Measurements from ENCODE around the gene LRCOL1. TPM values are rescaled to one million over a fixed set of nuclear protein-coding genes. Genes with fewer than 3 reads are reported as not detected.

Gene LRCOL1
- total RNA-seq, 2 donors from 2014 or later = 0.47 TPM; not detected in 1

DNA sequence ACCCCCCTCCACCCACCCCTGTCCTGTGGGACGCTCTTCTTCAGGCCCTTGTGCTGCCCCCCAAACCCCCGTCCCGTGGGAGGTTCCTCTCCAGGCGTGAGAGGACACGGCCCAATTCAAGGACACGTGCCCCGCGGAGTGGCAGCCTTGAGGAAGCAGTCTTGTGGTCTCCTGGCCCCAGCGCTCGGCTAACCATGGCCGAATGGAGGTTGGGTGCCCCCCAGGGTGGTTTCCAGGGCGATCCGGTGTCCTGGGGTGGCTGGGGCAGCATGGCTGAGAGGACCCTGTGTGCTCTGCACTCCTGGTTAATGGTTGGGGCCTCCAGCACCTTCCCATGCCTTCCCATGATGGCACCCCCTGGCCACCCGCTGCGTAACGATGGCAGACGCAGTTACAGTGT, 53.6 kb downstream of the LRCOL1 start:
- Histone ChIP-seq H3K4me3 (no peak overlapping the region), H3K9ac (ENCODE audit: low read depth in 2 of 2, low read length in 2 of 2) (no peak overlapping the region), H3K27ac (no peak overlapping the region), H3K9me3 (no peaks in the 10 kb centered on the region), H3K27me3 (no peaks in the 10 kb centered on the region), H3K36me3 (no peaks in the 10 kb centered on the region), H3K4me1 (peaks cover 6% of the 10 kb centered on the region)
- DNase-seq = no peak
- intact Hi-C loops (cut with DNase I) = no loop called here
- no peak for TF ChIP-seq CTCF (IDR thresholded peaks at IDR 0.05)

- no peak for DNase-seq
- intact Hi-C loops (cut with DNase I) = no loop called here
- H3K4me3 ChIP-seq = no peak overlapping the region
- H3K9ac ChIP-seq (ENCODE audit: low read depth in 2 of 2, low read length in 2 of 2) = no peak overlapping the region
- no peak for TF ChIP-seq CTCF (IDR thresholded peaks at IDR 0.05)
- H3K36me3 ChIP-seq = no peaks in the 10 kb centered on the region
- H3K9me3 ChIP-seq = no peaks in the 10 kb centered on the region
- no peak overlapping the region for H3K27ac ChIP-seq
- no peaks in the 10 kb centered on the region for H3K27me3 ChIP-seq
- peaks cover 3% of the 10 kb centered on the region for H3K4me1 ChIP-seq
Observed at GRCh38 chr12:132556216-132556615, 54.2 kb downstream of the LRCOL1 start.

DNA sequence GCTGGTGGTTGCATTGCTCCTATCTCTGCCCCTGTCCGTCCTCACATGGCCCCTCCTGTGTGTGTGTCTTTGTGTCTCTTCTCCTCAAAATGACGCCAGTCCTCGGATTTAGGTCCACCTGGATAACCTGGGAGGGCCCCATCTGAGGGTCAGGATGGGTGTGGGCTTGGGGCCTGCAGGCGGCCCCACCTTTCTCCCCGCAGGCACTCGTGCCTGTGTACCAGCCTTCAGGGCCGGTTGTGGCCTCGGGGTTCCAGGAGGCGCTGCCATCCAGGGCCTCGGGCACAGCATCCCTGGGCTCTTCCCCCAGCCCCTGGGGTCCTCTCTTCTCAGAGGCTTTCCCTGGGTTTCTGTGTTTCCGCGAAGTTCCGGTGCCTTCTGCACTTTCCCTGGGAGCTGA, 54.7 kb downstream of the LRCOL1 start:
- H3K27me3 ChIP-seq = no peaks in the 10 kb centered on the region
- TF ChIP-seq CTCF (IDR thresholded peaks at IDR 0.05) = no peak
- intact Hi-C loops (cut with DNase I) = no loop called here
- no peaks in the 10 kb centered on the region for H3K36me3 ChIP-seq
- H3K9me3 ChIP-seq = no peaks in the 10 kb centered on the region
- DNase-seq = no peak
- no peak overlapping the region for H3K4me3 ChIP-seq
- no peak overlapping the region for H3K9ac ChIP-seq (ENCODE audit: low read depth in 2 of 2, low read length in 2 of 2)
- H3K4me1 ChIP-seq = peaks cover 2% of the 10 kb centered on the region
- H3K27ac ChIP-seq = no peak overlapping the region

GRCh38 chr12:132554845-132555630, 55.3 kb downstream of the LRCOL1 start:
- Histone ChIP-seq H3K27ac (no peak overlapping the region), H3K9me3 (no peaks in the 10 kb centered on the region), H3K9ac (ENCODE audit: low read depth in 2 of 2, low read length in 2 of 2) (no peak overlapping the region), H3K4me1 (no peaks in the 10 kb centered on the region), H3K36me3 (no peaks in the 10 kb centered on the region), H3K27me3 (no peaks in the 10 kb centered on the region), H3K4me3 (no peak overlapping the region)
- DNase-seq = no peak
- intact Hi-C loops (cut with DNase I) = no loop called here
- TF ChIP-seq CTCF (IDR thresholded peaks at IDR 0.05) = no peak

Small RNAs within 50 kb of the gene (microRNA-seq; reads per million reads assigned to microRNA genes)
- not detected for gene MIR6763

Other genes with a start within 250 kb of the LRCOL1 start
- gene FBRSL1, start 120.4 kb downstream of the LRCOL1 start, total RNA-seq = 100 to 1,000 TPM in 1 of 2 donors, 10 to 100 TPM in 1; 51.9 to 101 TPM
- under 1 TPM in 1 of 2 donors, not detected in 1; 0.24 TPM for gene P2RX2, start 8.2 kb upstream of the LRCOL1 start, total RNA-seq
- gene POLE, start 76.8 kb upstream of the LRCOL1 start, total RNA-seq = 10 to 100 TPM; 34.5 to 96.1 TPM
- gene PXMP2, start 77.0 kb upstream of the LRCOL1 start, total RNA-seq = 10 to 100 TPM; 64.1 to 82.7 TPM
- 10 to 100 TPM; 33.3 to 85.6 TPM for gene PGAM5, start 100.3 kb upstream of the LRCOL1 start, total RNA-seq
- gene ANKLE2, start 151.2 kb upstream of the LRCOL1 start, total RNA-seq = 10 to 100 TPM; 33.7 to 41.8 TPM
- gene GOLGA3, start 218.3 kb upstream of the LRCOL1 start, total RNA-seq = 10 to 100 TPM; 70.3 to 96.5 TPM